Measurements from ENCODE around the gene THSD7A. TPM values are rescaled to one million over a fixed set of nuclear protein-coding genes. Genes with fewer than 3 reads are reported as not detected.

THSD7A gene
- total RNA-seq, 1 experiment from 2014 or later, result 5.9 TPM

DNA sequence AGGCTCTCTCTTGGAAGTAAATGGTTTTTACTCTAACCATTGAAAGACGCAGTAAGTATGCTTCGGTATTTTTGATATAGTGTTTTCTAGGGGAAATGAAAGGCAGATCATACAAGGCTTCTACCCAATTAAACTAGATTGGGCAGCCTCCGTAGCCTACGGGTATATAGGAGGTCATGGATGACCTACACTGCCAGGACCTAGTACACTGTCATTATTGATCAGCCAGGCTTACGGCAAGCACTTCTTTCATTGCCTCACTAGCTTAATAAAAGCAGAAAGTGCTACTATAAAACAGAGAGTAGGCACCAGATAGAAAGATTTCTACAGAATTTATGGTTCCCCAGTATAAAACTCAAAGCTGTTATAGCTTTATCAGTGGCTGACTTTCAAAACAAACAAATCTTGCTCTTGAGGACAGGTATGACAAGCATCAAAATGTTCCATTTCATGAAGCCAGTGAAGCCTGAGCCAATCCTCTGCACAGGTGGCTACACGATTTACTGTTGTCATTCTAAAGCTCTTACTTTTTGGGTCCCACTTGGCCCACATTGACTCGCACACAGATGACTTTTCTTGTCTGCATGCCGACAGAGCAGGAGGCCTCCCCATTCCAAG is 358.1 kb downstream of the THSD7A start:
- Mint-ChIP-seq H3K4me1 (ENCODE audit: low read depth, unreplicated experiment) (peaks cover 8% of the 10 kb centered on the region), H3K36me3 (ENCODE audit: insufficient read depth, unreplicated experiment) (no peaks in the 10 kb centered on the region), H3K27me3 (ENCODE audit: unreplicated experiment) (no peaks in the 10 kb centered on the region), H3K27ac (ENCODE audit: unreplicated experiment) (no peak overlapping the region), H3K9me3 (ENCODE audit: low read depth, unreplicated experiment) (no peaks in the 10 kb centered on the region), H3K4me3 (ENCODE audit: low read depth, unreplicated experiment) (no peak overlapping the region)
- CTCF ChIA-PET, result interaction anchor here (0.9 kb wide), 1 partner anchor 10 kb away, joined by 4 read pairs; no protein-coding TSS in a partner anchor
- no TSS peak for BruUV-seq (replicated peaks)
- DNase-seq, result no peak
- intact Hi-C loops (cut with micrococcal nuclease; ENCODE audit: unreplicated experiment), result no loop called here
- TF ChIP-seq, protein P1, sequence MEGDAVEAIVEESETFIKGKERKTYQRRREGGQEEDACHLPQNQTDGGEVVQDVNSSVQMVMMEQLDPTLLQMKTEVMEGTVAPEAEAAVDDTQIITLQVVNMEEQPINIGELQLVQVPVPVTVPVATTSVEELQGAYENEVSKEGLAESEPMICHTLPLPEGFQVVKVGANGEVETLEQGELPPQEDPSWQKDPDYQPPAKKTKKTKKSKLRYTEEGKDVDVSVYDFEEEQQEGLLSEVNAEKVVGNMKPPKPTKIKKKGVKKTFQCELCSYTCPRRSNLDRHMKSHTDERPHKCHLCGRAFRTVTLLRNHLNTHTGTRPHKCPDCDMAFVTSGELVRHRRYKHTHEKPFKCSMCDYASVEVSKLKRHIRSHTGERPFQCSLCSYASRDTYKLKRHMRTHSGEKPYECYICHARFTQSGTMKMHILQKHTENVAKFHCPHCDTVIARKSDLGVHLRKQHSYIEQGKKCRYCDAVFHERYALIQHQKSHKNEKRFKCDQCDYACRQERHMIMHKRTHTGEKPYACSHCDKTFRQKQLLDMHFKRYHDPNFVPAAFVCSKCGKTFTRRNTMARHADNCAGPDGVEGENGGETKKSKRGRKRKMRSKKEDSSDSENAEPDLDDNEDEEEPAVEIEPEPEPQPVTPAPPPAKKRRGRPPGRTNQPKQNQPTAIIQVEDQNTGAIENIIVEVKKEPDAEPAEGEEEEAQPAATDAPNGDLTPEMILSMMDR (IDR thresholded peaks at IDR 0.05; ENCODE audit: unreplicated experiment), result no peak

DNA sequence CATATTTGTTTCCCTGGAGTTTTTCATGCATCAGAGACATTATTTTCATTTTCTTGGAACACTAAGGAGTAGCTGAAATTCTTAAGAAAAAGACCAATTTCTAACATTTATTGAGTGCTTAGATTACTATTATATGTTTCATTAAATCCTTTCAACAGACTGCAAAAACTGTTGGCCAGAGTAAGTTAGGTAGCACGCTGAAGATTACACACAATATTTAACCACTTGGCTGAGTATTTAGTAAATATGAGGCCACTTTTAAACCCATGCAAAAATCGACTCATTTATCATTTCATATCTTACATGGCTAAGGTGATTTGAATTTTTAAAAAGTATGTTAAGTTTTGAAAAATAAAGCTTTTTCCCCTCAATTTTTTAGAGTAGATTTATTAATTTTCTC is 358.8 kb downstream of the THSD7A start:
- intact Hi-C loops (cut with micrococcal nuclease; ENCODE audit: unreplicated experiment), result no loop called here
- DNase-seq, result no peak
- no peaks in the 10 kb centered on the region for H3K9me3 Mint-ChIP-seq (ENCODE audit: low read depth, unreplicated experiment)
- no peak overlapping the region for H3K4me3 Mint-ChIP-seq (ENCODE audit: low read depth, unreplicated experiment)
- H3K27ac Mint-ChIP-seq (ENCODE audit: unreplicated experiment), result no peak overlapping the region
- TF ChIP-seq, protein P1 (IDR thresholded peaks at IDR 0.05; ENCODE audit: unreplicated experiment), result no peak
- no peaks in the 10 kb centered on the region for H3K27me3 Mint-ChIP-seq (ENCODE audit: unreplicated experiment)
- no peaks in the 10 kb centered on the region for H3K36me3 Mint-ChIP-seq (ENCODE audit: insufficient read depth, unreplicated experiment)
- no TSS peak for BruUV-seq (replicated peaks)
- CTCF ChIA-PET, result interaction anchor here (0.9 kb wide), 1 partner anchor 11 kb away, joined by 4 read pairs; no protein-coding TSS in a partner anchor
- peaks cover 8% of the 10 kb centered on the region for H3K4me1 Mint-ChIP-seq (ENCODE audit: low read depth, unreplicated experiment)

DNA sequence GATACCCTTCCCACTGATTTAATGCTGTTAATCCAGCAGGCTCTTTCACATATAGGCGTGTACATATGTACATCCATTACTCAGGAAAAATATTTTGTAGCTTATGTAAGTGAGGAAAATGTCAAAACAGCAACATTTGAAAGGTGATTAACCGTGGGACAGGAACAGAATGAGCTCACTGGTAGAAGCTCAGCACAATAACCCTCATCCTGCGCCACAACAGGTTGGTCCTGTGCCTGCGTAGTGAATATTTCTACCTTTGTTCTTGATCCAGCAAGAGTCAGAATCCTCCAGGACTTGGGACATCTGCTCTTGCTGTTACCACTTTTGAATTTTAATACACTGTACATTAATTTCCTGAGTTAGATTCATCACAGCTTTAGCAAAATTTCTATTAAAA is 359.4 kb downstream of the THSD7A start:
- Mint-ChIP-seq H3K4me3 (ENCODE audit: low read depth, unreplicated experiment) (no peak overlapping the region), H3K4me1 (ENCODE audit: low read depth, unreplicated experiment) (peaks cover 8% of the 10 kb centered on the region), H3K27me3 (ENCODE audit: unreplicated experiment) (no peaks in the 10 kb centered on the region), H3K27ac (ENCODE audit: unreplicated experiment) (no peak overlapping the region), H3K9me3 (ENCODE audit: low read depth, unreplicated experiment) (no peaks in the 10 kb centered on the region), H3K36me3 (ENCODE audit: insufficient read depth, unreplicated experiment) (no peaks in the 10 kb centered on the region)
- DNase-seq, result no peak
- no TSS peak for BruUV-seq (replicated peaks)
- TF ChIP-seq, protein P1 (IDR thresholded peaks at IDR 0.05; ENCODE audit: unreplicated experiment), result no peak
- intact Hi-C loops (cut with micrococcal nuclease; ENCODE audit: unreplicated experiment), result no loop called here
- CTCF ChIA-PET, result interaction anchor here (0.6 kb wide), 1 partner anchor 991 kb away, joined by 9 read pairs; no protein-coding TSS in a partner anchor

DNA sequence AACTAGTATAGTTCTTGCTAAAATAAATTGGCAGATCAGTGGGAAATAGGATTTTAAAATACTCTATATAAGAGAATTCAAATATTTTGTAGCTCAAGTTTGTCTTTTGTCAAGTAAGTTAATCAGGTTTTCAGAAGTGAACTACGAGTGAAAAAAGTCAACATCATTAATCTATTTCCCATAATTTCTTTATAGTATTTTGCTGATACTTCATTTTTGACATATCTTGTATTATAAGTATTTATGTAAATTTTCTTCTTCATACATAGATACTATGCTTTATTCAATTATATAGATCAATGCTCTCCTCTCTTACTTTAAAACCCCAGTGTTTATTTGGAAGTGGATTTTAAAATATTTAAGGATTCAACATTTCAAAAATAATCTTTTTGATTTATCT is 360.7 kb downstream of the THSD7A start:
- Mint-ChIP-seq H3K4me3 (ENCODE audit: low read depth, unreplicated experiment) (no peak overlapping the region), H3K9me3 (ENCODE audit: low read depth, unreplicated experiment) (no peaks in the 10 kb centered on the region), H3K27ac (ENCODE audit: unreplicated experiment) (no peak overlapping the region), H3K36me3 (ENCODE audit: insufficient read depth, unreplicated experiment) (no peaks in the 10 kb centered on the region), H3K4me1 (ENCODE audit: low read depth, unreplicated experiment) (peaks cover 8% of the 10 kb centered on the region), H3K27me3 (ENCODE audit: unreplicated experiment) (no peaks in the 10 kb centered on the region)
- CTCF ChIA-PET, result interaction anchor here (0.8 kb wide), 1 partner anchor 699 kb away, joined by 3 read pairs; no protein-coding TSS in a partner anchor
- no TSS peak for BruUV-seq (replicated peaks)
- intact Hi-C loops (cut with micrococcal nuclease; ENCODE audit: unreplicated experiment), result no loop called here
- no peak for DNase-seq
- TF ChIP-seq, protein P1 (IDR thresholded peaks at IDR 0.05; ENCODE audit: unreplicated experiment), result no peak

Data from Calu3 (cell line).